Measurements from ENCODE around the gene GRID2.

GRID2 gene

DNA sequence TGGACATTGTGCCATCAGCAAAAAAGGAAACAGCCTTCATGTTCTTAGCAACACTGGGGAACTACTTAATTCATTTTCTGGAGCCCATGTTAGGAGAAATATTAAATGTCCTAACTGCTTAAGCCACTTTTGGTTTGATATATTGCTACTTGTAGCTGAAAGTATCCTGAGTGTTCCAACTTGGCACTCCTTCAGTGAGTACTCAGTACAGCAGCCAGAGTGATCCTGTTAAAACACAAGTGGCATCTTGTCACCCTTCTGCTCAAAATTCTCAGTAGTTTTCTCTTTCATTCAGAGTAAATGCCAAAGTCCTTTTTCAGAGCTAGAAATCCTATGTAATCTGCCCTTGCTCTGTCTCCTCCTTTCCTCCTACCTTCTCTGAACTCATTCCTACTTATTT, 522.0 kb downstream of the GRID2 start:
- H3K9ac ChIP-seq (ENCODE audit: low read length) = no peak overlapping the region
- no peak overlapping the region for H3K27ac ChIP-seq (ENCODE audit: low read depth, low read length)
- no peaks in the 10 kb centered on the region for H3K27me3 ChIP-seq (ENCODE audit: control insufficient read depth, insufficient read depth, low read length)
- H3K4me1 ChIP-seq (ENCODE audit: control insufficient read depth, insufficient read depth, low read length) = no peaks in the 10 kb centered on the region
- no peak overlapping the region for H3K4me3 ChIP-seq (ENCODE audit: low read length)
- H3K36me3 ChIP-seq (ENCODE audit: control insufficient read depth, insufficient read depth, low read length) = no peaks in the 10 kb centered on the region

DNA sequence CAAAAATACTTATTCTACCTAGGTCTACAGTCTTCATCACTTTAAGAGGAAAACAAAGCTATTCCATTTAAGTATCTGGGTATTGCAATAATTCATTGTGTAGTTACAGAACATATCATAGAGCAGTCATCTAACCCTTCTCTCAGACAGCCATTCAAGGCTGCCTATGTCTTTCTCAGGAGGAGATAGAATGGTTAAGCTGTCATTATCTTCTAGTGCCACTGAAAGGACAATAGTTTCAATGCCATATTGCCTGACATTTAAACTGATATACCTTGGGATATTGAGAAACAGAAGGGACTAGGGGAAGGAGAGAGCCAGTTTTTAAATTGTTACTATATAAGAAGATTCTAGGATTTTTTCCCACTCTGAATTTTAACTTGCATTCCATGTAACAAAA, 527.0 kb downstream of the GRID2 start:
- Histone ChIP-seq H3K36me3 (ENCODE audit: control insufficient read depth, insufficient read depth, low read length) (no peaks in the 10 kb centered on the region), H3K27ac (ENCODE audit: low read depth, low read length) (no peak overlapping the region), H3K4me3 (ENCODE audit: low read length) (no peak overlapping the region), H3K4me1 (ENCODE audit: control insufficient read depth, insufficient read depth, low read length) (no peaks in the 10 kb centered on the region), H3K27me3 (ENCODE audit: control insufficient read depth, insufficient read depth, low read length) (no peaks in the 10 kb centered on the region), H3K9ac (ENCODE audit: low read length) (no peak overlapping the region)

DNA sequence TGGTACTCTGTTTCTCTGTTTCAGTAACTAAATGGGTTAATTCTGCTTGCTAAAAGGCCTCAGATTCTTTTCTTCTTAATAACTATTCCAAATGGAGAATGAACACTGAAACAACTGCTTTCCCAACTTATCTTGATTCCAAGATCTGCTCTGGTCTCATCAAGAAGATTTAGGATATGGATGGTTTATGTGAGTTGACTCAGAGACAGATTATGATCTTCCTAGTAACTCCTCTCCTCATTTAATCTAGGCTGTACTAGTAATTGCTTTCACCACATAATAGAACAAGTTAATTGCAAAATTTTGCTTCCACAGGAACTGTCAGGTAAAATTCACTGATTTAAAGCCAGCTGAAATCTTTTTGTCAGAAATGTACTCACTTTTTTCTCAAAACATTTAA, 537.1 kb downstream of the GRID2 start:
- Histone ChIP-seq H3K36me3 (ENCODE audit: control insufficient read depth, insufficient read depth, low read length) (no peaks in the 10 kb centered on the region), H3K27me3 (ENCODE audit: control insufficient read depth, insufficient read depth, low read length) (no peaks in the 10 kb centered on the region), H3K4me3 (ENCODE audit: low read length) (no peak overlapping the region), H3K9ac (ENCODE audit: low read length) (no peak overlapping the region), H3K27ac (ENCODE audit: low read depth, low read length) (no peak overlapping the region), H3K4me1 (ENCODE audit: control insufficient read depth, insufficient read depth, low read length) (no peaks in the 10 kb centered on the region)

DNA sequence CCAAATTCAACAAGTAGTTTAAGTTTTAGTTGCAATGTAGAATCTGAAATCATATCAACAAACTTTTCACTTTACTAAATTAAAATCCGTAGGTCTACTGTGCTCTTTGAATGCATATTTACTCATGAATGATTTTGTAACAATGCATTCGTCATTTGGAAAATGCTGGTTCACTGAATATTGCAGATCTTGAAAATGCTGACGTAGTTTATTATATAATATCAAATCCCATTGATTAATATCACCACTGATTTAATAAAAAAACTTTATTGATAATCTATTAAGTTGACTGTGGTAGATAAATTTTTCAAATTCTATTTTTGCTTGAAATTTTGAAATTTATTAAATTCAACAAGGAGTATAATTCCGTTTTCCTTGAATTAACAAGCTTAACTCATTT, 540.0 kb downstream of the GRID2 start:
- Histone ChIP-seq H3K4me3 (ENCODE audit: low read length) (no peak overlapping the region), H3K27ac (ENCODE audit: low read depth, low read length) (no peak overlapping the region), H3K27me3 (ENCODE audit: control insufficient read depth, insufficient read depth, low read length) (no peaks in the 10 kb centered on the region), H3K9ac (ENCODE audit: low read length) (no peak overlapping the region), H3K4me1 (ENCODE audit: control insufficient read depth, insufficient read depth, low read length) (no peaks in the 10 kb centered on the region), H3K36me3 (ENCODE audit: control insufficient read depth, insufficient read depth, low read length) (no peaks in the 10 kb centered on the region)

DNA sequence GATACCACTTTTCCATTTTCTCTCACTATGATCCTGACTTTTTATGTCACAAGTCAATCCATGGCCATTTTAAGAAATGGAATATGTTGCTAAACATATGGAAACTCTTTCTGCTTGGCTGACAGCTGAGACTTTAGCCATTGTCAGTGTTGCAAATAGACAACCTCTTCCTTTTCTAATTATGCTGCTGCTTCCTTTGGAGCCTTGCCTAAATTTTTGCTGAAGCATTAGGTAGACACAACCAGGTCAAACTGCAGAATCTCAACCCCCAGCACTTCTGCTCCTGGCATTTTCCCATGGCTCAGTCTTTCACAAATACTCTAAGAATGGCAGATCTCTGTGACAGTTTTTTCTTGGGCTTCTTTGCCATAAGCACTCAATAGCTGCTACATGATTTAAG, 543.3 kb downstream of the GRID2 start:
- Histone ChIP-seq H3K4me3 (ENCODE audit: low read length) (no peak overlapping the region), H3K27me3 (ENCODE audit: control insufficient read depth, insufficient read depth, low read length) (no peaks in the 10 kb centered on the region), H3K36me3 (ENCODE audit: control insufficient read depth, insufficient read depth, low read length) (no peaks in the 10 kb centered on the region), H3K9ac (ENCODE audit: low read length) (no peak overlapping the region), H3K4me1 (ENCODE audit: control insufficient read depth, insufficient read depth, low read length) (no peaks in the 10 kb centered on the region), H3K27ac (ENCODE audit: low read depth, low read length) (no peak overlapping the region)

DNA sequence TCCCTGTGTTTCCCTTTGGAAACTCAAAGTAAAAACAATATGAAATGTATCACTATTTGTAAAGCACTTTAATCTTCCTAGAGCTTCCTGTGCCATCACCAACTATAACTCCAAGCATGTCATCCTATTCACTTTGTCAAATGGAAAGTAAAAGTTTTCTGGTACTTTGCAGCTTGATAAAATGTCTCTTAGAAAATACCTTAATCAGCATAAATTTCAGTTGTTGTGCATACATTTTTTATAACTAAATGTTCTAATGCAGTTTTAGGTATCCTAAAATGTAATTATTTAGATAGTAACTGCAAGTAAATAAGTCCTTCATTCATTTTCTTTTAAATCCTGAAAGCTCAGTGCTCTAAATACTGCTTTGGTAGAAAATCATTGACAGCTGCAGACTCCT, 558.7 kb downstream of the GRID2 start:
- no peaks in the 10 kb centered on the region for H3K36me3 ChIP-seq (ENCODE audit: control insufficient read depth, insufficient read depth, low read length)

DNA sequence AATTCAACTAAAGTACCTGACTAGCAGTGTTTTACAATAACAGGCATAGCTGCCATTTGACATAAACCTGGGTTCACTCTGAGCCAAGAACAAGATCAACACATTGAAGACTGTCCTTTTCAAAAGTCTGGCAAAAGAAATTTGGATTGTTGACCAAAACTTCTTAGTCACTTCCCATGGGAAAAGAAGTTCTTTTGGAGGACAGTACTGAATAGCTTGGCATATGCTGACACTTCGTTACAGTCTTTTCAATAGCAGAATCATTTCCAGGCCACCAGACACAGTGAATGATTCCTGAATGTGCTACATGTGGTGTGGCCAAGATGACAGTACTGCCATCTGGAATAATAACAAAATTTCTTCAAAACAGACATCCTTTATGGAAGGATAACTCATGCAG, 560.3 kb downstream of the GRID2 start:
- no peak overlapping the region for H3K27ac ChIP-seq (ENCODE audit: low read depth, low read length)
- no peaks in the 10 kb centered on the region for H3K4me1 ChIP-seq (ENCODE audit: control insufficient read depth, insufficient read depth, low read length)
- no peak overlapping the region for H3K9ac ChIP-seq (ENCODE audit: low read length)

More for the DNA sequence above, 558.7 kb downstream of the GRID2 start:
- Histone ChIP-seq H3K4me1 (ENCODE audit: control insufficient read depth, insufficient read depth, low read length) (no peaks in the 10 kb centered on the region), H3K4me3 (ENCODE audit: low read length) (no peak overlapping the region), H3K27me3 (ENCODE audit: control insufficient read depth, insufficient read depth, low read length) (no peaks in the 10 kb centered on the region), H3K27ac (ENCODE audit: low read depth, low read length) (no peak overlapping the region), H3K9ac (ENCODE audit: low read length) (no peak overlapping the region)

DNA sequence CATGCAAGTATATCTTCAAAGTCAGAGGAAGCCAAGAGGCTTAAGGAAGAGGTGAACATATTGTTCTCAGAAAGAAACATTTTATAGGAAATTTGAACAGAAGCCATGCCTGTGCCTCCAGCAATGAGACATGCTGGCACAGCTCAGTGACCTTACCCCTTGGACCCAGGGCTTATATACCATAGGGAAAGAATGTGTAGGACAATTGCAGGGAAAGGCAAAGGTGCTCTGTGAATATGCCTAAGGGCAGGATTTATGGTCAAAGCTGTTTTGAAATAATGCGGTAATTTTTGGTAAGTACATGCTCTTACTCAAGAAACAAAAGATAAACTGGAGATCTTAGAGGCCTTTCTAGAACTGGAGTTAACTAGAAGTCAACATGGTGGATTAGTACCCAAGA, 568.8 kb downstream of the GRID2 start:
- no peaks in the 10 kb centered on the region for H3K36me3 ChIP-seq (ENCODE audit: control insufficient read depth, insufficient read depth, low read length)
- H3K4me1 ChIP-seq (ENCODE audit: control insufficient read depth, insufficient read depth, low read length) = no peaks in the 10 kb centered on the region
- H3K27ac ChIP-seq (ENCODE audit: low read depth, low read length) = no peak overlapping the region

More for the DNA sequence above, 560.3 kb downstream of the GRID2 start:
- Histone ChIP-seq H3K4me3 (ENCODE audit: low read length) (no peak overlapping the region), H3K27me3 (ENCODE audit: control insufficient read depth, insufficient read depth, low read length) (no peaks in the 10 kb centered on the region), H3K36me3 (ENCODE audit: control insufficient read depth, insufficient read depth, low read length) (no peaks in the 10 kb centered on the region)

DNA sequence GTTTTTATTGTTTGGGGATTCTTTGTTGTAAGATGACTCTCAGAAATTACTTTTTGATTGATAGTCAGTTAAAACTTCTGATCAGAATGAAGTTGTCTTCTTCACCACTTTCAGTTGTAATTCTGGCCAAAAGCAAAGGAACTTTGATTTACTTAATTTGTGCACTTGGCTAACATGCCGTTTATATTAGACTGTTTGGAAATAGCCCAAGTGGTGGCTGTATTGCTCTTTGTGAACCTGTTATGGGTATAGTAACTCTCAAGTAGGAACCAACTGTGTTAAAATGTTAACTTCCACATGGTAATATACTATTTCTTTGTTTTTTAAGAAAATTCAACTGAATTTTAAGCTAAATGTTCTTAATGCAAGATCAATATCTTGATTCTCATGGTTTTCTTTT, 581.9 kb downstream of the GRID2 start:
- no peak overlapping the region for H3K4me3 ChIP-seq (ENCODE audit: low read length)
- no peak overlapping the region for H3K27ac ChIP-seq (ENCODE audit: low read depth, low read length)
- no peak overlapping the region for H3K9ac ChIP-seq (ENCODE audit: low read length)
- no peaks in the 10 kb centered on the region for H3K27me3 ChIP-seq (ENCODE audit: control insufficient read depth, insufficient read depth, low read length)
- H3K4me1 ChIP-seq (ENCODE audit: control insufficient read depth, insufficient read depth, low read length) = no peaks in the 10 kb centered on the region
- no peaks in the 10 kb centered on the region for H3K36me3 ChIP-seq (ENCODE audit: control insufficient read depth, insufficient read depth, low read length)

More for the DNA sequence above, 568.8 kb downstream of the GRID2 start:
- no peak overlapping the region for H3K4me3 ChIP-seq (ENCODE audit: low read length)
- no peak overlapping the region for H3K9ac ChIP-seq (ENCODE audit: low read length)
- H3K27me3 ChIP-seq (ENCODE audit: control insufficient read depth, insufficient read depth, low read length) = no peaks in the 10 kb centered on the region

DNA sequence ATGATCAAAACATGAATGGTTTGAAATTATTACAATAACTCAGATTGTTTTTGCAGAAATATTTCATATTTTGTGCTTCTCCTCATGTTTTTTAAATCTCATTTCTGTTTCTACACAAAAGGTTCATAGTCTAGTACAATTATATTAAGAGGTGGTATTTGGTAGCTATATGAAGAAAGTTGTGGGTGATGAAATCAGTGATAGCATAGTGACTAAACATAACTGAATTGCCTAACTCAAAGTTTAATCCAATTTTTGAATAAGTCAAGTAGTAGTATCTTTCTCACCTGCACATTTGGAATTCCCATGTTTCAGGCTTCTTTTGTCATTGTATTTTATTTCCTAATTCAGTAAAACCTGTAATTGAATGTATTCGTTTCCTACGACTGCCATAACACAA, 648.7 kb downstream of the GRID2 start:
- H3K27ac ChIP-seq (ENCODE audit: low read depth, low read length) = no peak overlapping the region
- no peak overlapping the region for H3K9ac ChIP-seq (ENCODE audit: low read length)
- H3K4me3 ChIP-seq (ENCODE audit: low read length) = no peak overlapping the region
- H3K4me1 ChIP-seq (ENCODE audit: control insufficient read depth, insufficient read depth, low read length) = no peaks in the 10 kb centered on the region
- H3K27me3 ChIP-seq (ENCODE audit: control insufficient read depth, insufficient read depth, low read length) = no peaks in the 10 kb centered on the region
- H3K36me3 ChIP-seq (ENCODE audit: control insufficient read depth, insufficient read depth, low read length) = no peaks in the 10 kb centered on the region

DNA sequence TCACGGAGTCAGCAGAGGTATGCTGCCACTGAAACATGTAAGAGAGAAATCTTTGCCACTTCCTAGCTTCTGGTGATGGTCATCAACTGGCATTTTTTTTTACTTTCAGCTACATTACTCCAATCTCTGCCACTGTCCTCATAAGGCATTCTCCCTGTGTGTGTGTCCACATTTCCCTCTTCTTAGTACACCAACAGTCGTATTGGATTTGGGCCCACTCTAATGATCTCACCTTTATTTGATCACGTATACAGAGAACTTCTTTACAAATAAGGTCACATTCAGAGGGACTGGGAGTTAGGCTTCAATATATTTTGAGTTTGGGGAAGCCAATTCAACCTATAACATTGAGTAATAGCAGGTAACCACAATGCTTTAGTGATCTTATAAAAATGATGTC, 649.1 kb downstream of the GRID2 start:
- H3K4me1 ChIP-seq (ENCODE audit: control insufficient read depth, insufficient read depth, low read length) = no peaks in the 10 kb centered on the region
- H3K27me3 ChIP-seq (ENCODE audit: control insufficient read depth, insufficient read depth, low read length) = no peaks in the 10 kb centered on the region
- no peak overlapping the region for H3K27ac ChIP-seq (ENCODE audit: low read depth, low read length)
- no peak overlapping the region for H3K4me3 ChIP-seq (ENCODE audit: low read length)
- H3K36me3 ChIP-seq (ENCODE audit: control insufficient read depth, insufficient read depth, low read length) = no peaks in the 10 kb centered on the region
- H3K9ac ChIP-seq (ENCODE audit: low read length) = no peak overlapping the region

DNA sequence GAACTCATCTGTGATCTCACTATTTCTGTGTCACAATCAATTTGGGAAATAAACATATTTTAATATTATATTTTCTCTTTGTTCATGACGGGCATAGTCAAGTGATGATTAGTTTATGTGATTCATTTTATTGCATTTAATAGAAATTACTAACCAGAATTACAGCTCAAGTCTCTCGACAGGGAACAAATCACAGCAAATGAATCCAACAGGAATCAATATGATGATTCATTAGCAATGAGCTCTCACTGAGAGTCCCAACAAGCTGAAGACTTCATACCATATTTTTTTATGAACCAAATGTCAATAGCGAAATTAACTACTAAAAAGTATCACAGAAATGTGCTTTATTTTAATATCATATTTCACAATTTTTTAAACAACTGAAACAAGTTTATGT, 649.7 kb downstream of the GRID2 start:
- H3K4me1 ChIP-seq (ENCODE audit: control insufficient read depth, insufficient read depth, low read length) = no peaks in the 10 kb centered on the region

DNA sequence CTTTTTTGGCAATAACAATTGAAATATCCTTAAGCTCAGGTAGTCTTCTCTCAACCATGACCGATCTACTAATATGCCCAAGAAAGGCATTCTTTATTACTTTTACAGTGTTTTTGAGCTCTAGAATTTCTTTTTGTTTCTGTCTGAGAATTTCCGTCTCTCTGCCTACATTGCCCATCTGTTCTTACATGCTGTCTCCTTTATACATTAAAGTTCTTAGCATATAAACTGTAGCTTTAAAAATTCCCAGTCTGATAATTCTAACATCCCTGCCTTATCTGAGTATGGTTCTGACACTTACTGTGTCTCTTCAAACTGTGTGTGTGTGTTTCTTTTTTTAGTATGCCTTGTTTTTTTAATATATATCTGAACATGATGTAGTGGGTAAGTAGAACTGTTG, 658.1 kb downstream of the GRID2 start:
- H3K27me3 ChIP-seq (ENCODE audit: control insufficient read depth, insufficient read depth, low read length) = no peaks in the 10 kb centered on the region
- no peaks in the 10 kb centered on the region for H3K36me3 ChIP-seq (ENCODE audit: control insufficient read depth, insufficient read depth, low read length)
- H3K9ac ChIP-seq (ENCODE audit: low read length) = no peak overlapping the region
- H3K4me1 ChIP-seq (ENCODE audit: control insufficient read depth, insufficient read depth, low read length) = no peaks in the 10 kb centered on the region
- H3K27ac ChIP-seq (ENCODE audit: low read depth, low read length) = no peak overlapping the region
- no peak overlapping the region for H3K4me3 ChIP-seq (ENCODE audit: low read length)

More for the DNA sequence above, 649.7 kb downstream of the GRID2 start:
- no peaks in the 10 kb centered on the region for H3K27me3 ChIP-seq (ENCODE audit: control insufficient read depth, insufficient read depth, low read length)
- H3K9ac ChIP-seq (ENCODE audit: low read length) = no peak overlapping the region
- no peaks in the 10 kb centered on the region for H3K36me3 ChIP-seq (ENCODE audit: control insufficient read depth, insufficient read depth, low read length)
- H3K27ac ChIP-seq (ENCODE audit: low read depth, low read length) = no peak overlapping the region
- H3K4me3 ChIP-seq (ENCODE audit: low read length) = no peak overlapping the region
